Middle frontal gyrus (tissue), 1 donor: Measurements from ENCODE around the gene HOXD9.

Experiments used
- DNase-seq: peaks from one replicate; pipeline ENCODE4 v3.0.0-alpha.2; 2015; ENCODE audit warnings: low spot score; ENCODE audit errors: extremely low spot score

HOXD9 gene

GRCh38 chr2:176098366-176099158 is 24.0 kb upstream of the HOXD9 start:
- no peak for DNase-seq

- no peak for DNase-seq
Measured at GRCh38 chr2:176099159-176099727, 23.3 kb upstream of the HOXD9 start.

- DNase-seq: no peak
Measured at GRCh38 chr2:176099728-176100546, 22.6 kb upstream of the HOXD9 start, which contains the start of gene HOXD12. HOXD12 (plus strand) TSS chr2:176099795; CDS start chr2:176099802, 7 bp downstream.

- DNase-seq: no peak
Measured at GRCh38 chr2:176100547-176101140, 21.9 kb upstream of the HOXD9 start.

- no peak for DNase-seq
Measured at GRCh38 chr2:176101216-176101830, 21.2 kb upstream of the HOXD9 start.

- no peak for DNase-seq
Measured at GRCh38 chr2:176101842-176102241, 20.7 kb upstream of the HOXD9 start.

- no peak for DNase-seq
Measured at GRCh38 chr2:176102309-176102866, 20.1 kb upstream of the HOXD9 start.

GRCh38 chr2:176103194-176103593 is 19.3 kb upstream of the HOXD9 start:
- no peak for DNase-seq

- no peak for DNase-seq
Measured at GRCh38 chr2:176103742-176104315, 18.7 kb upstream of the HOXD9 start.

GRCh38 chr2:176104316-176105077 is 18.0 kb upstream of the HOXD9 start:
- no peak for DNase-seq

GRCh38 chr2:176105078-176105729 is 17.3 kb upstream of the HOXD9 start:
- no peak for DNase-seq

- no peak for DNase-seq
Measured at GRCh38 chr2:176105730-176106580, 16.6 kb upstream of the HOXD9 start.

- no peak for DNase-seq
Measured at GRCh38 chr2:176106581-176107539, 15.7 kb upstream of the HOXD9 start, which contains the start of gene HOXD11. HOXD11 (plus strand) TSS chr2:176107280; CDS start chr2:176107356, 76 bp downstream.

GRCh38 chr2:176107731-176108181 is 14.8 kb upstream of the HOXD9 start:
- DNase-seq: no peak

GRCh38 chr2:176109192-176109901 is 13.2 kb upstream of the HOXD9 start:
- DNase-seq: no peak

- no peak for DNase-seq
Measured at GRCh38 chr2:176109946-176110345, 12.6 kb upstream of the HOXD9 start.
